GM21576 (cell line): Measurements from ENCODE around the gene WDR82.

ENCODE experiments used
- ATAC-seq: cut with Tn5 transposase; IDR thresholded peaks from one replicate; pipeline ENCODE4 v1.9.1; 2021; ENCODE audit warnings: mild to moderate bottlenecking, moderate library complexity; ENCODE audit not compliant: unreplicated experiment

WDR82 gene

DNA sequence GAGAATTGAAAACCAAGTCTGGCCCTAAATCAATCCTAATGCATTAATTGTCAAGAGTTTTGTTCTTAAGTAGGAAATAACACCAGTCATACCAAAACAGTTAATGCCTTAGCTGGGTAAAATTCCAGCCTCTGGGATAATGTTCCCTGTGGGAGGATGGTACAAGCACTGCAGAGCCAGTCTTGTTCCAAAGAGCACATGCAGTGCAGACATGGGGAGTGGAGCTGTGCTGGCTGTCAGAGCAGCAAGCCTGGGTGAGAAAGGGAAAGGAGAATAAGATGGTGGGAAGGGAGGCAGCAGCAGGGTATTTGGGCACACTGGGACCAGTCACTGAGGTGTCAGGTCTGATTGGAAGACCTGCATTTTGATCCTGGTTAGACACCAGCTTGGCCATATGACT is 68.4 kb downstream of the WDR82 start:
- ATAC-seq = no peak

DNA sequence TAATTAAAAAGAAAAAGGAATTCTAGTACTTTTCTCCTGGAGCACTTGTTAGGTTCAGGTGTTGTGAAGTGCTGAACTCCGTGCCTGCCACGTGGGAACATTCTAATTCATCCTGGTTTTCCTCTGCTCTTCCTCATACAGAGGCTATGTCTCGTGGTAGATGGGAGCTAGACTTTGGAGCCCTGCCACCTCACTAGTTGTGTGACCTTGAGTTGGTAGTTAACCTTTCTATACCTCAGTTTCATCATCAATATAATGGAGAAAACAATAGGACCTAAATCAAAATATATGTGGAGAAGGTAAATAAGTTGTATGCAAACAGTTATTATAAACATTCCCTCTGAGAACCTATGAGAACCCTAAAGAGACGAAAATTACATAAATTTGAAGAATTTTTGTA is 69.9 kb downstream of the WDR82 start:
- ATAC-seq = no peak

DNA sequence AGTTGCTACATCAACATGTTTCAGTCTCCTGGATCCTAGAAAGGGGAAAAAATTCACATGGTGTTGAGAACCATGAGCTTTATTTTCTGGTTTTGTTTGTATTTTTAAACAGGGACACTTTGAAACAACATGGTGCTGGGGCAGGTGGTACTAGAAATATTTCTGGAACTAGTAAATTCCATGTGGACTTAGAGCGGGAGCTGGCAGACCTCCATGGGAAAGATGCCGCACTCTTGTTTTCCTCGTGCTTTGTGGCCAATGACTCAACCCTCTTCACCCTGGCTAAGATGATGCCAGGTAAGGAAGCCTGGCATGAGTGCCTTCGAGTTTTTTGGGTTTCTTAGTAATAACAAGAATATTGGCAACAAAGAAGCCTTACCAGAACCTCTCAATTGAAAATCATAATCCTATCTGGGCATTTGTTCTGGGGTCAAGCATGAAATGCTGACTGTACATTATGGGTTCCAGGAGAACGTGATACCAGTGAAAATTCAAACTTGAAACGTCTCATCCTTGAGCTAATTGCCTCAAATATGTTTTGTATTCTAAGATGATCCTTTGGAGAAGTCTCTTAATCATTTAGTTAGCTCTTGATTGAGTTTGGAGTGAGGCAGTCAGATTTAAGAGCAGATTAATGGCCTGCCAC is 72.6 kb downstream of the WDR82 start:
- ATAC-seq = no peak
